Endodermal cell (in vitro differentiated cells): ENCODE measurements around the gene GMPPB. TPM values are rescaled to one million over a fixed set of nuclear protein-coding genes. Genes with fewer than 3 reads are reported as not detected.

ENCODE experiments used
- DNase-seq: peaks from one replicate; pipeline ENCODE4 v3.0.0-alpha.2; 2017
- H3K27ac ChIP-seq: 2 replicates; pipeline ENCODE4 v1.5.1; 2013; ENCODE audit warnings: mild to moderate bottlenecking, low read depth, low read length, moderate library complexity
- H3K27me3 ChIP-seq: 2 replicates; pipeline ENCODE4 v1.6.1; 2013; ENCODE audit warnings: mild to moderate bottlenecking, low read length, moderate library complexity; ENCODE audit not compliant: insufficient read depth, control insufficient read depth, poor library complexity, severe bottlenecking
- H3K36me3 ChIP-seq: 2 replicates; pipeline ENCODE4 v1.7.0; 2013; ENCODE audit warnings: mild to moderate bottlenecking, low read length, moderate library complexity; ENCODE audit not compliant: control insufficient read depth, insufficient read depth
- H3K4me1 ChIP-seq: one replicate; pipeline ENCODE4 v1.7.0; 2013; ENCODE audit warnings: low read length; ENCODE audit not compliant: control insufficient read depth, insufficient read depth
- H3K4me3 ChIP-seq: 2 replicates; pipeline ENCODE4 v1.5.1; 2013; ENCODE audit warnings: mild to moderate bottlenecking, low read length, moderate library complexity
- H3K9ac ChIP-seq: 2 replicates; pipeline ENCODE4 v1.6.1; 2013; ENCODE audit warnings: mild to moderate bottlenecking, low read length, moderate library complexity; ENCODE audit not compliant: poor library complexity, severe bottlenecking; ENCODE audit errors: extremely low read depth
- H3K9me3 ChIP-seq: 2 replicates; pipeline ENCODE4 v1.6.1; 2013; ENCODE audit warnings: mild to moderate bottlenecking, low read length, moderate library complexity; ENCODE audit not compliant: control insufficient read depth
- H3K27ac Mint-ChIP-seq: 2 replicates; pipeline ENCODE4 v1.8.0; 2020; ENCODE audit warnings: mixed read lengths
- H3K27me3 Mint-ChIP-seq: 2 replicates; pipeline ENCODE4 v1.8.0; 2021; ENCODE audit warnings: mild to moderate bottlenecking, mixed read lengths; ENCODE audit not compliant: insufficient read depth
- H3K36me3 Mint-ChIP-seq: 2 replicates; pipeline ENCODE4 v1.8.0; 2020; ENCODE audit warnings: low read depth, mixed read lengths
- H3K4me1 Mint-ChIP-seq: 2 replicates; pipeline ENCODE4 v1.8.0; 2020; ENCODE audit warnings: mixed read lengths
- H3K4me3 Mint-ChIP-seq: 2 replicates; pipeline ENCODE4 v1.8.0; 2020; ENCODE audit warnings: mild to moderate bottlenecking, moderate library complexity, mixed read lengths
- H3K9me3 Mint-ChIP-seq: 2 replicates; pipeline ENCODE4 v1.8.0; 2020; ENCODE audit warnings: mild to moderate bottlenecking, mixed read lengths
- WGBS, 2 experiments: methylation state at CpG; one replicate each; pipeline versions ENCODE4 v1.1.5 to v1.1.7; 2013; ENCODE audit warnings: missing lambda C conversion rate in 2 of 2, mixed read lengths in 1 of 2; ENCODE audit not compliant: insufficient coverage in 1 of 2, insufficient read length in 1 of 2; 5-methylcytosine and 5-hydroxymethylcytosine counted together
- total RNA-seq, 2 donors: library from RNA; stranded (reverse); fragmentation: NEBNext Ultra II Directional in 1 of 2; extraction: Animal tissue kit (Norgen Biotek cat#: 25700) in 1 of 2; gene quantifications; 2 replicates in 1 of 2; 3 replicates in 1 of 2; pipeline ENCODE4 v1.2.1, GENCODE V29; 2021
- TF ChIP-seq, protein P1 (sequence below): fragments of 200-600 bp; sonication (generic); conservative IDR thresholded peaks from 2 replicates; pipeline ENCODE4 v1.5.0; 2021; ENCODE audit warnings: antibody characterized with exemption, mild to moderate bottlenecking

The GMPPB gene
- total RNA-seq, 2 donors from 2014 or later: 35.5 to 38.2 TPM

GRCh38 chr3:49683162-49683561, 40.6 kb downstream of the GMPPB start:
- Histone ChIP-seq H3K9me3 (no peaks in the 10 kb centered on the region), H3K9ac (no peak overlapping the region), H3K4me1 (no peaks in the 10 kb centered on the region), H3K36me3 (peaks cover 56% of the 10 kb centered on the region), H3K27me3 (no peaks in the 10 kb centered on the region), H3K4me3 (no peak overlapping the region), H3K27ac (no peak overlapping the region)
- H3K4me1 Mint-ChIP-seq: peaks cover 5% of the 10 kb centered on the region
- TF ChIP-seq, protein P1, sequence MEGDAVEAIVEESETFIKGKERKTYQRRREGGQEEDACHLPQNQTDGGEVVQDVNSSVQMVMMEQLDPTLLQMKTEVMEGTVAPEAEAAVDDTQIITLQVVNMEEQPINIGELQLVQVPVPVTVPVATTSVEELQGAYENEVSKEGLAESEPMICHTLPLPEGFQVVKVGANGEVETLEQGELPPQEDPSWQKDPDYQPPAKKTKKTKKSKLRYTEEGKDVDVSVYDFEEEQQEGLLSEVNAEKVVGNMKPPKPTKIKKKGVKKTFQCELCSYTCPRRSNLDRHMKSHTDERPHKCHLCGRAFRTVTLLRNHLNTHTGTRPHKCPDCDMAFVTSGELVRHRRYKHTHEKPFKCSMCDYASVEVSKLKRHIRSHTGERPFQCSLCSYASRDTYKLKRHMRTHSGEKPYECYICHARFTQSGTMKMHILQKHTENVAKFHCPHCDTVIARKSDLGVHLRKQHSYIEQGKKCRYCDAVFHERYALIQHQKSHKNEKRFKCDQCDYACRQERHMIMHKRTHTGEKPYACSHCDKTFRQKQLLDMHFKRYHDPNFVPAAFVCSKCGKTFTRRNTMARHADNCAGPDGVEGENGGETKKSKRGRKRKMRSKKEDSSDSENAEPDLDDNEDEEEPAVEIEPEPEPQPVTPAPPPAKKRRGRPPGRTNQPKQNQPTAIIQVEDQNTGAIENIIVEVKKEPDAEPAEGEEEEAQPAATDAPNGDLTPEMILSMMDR: no peak
- no peaks in the 10 kb centered on the region for H3K27me3 Mint-ChIP-seq
- H3K27ac Mint-ChIP-seq: no peak overlapping the region
- peaks cover 38% of the 10 kb centered on the region for H3K36me3 Mint-ChIP-seq
- no peak overlapping the region for H3K4me3 Mint-ChIP-seq
- no peak for DNase-seq
- 83 to 95% methylated on average over 2 to 6 of the region's 6 CpGs for WGBS, 2 experiments
- H3K9me3 Mint-ChIP-seq: no peaks in the 10 kb centered on the region

- no peaks in the 10 kb centered on the region for H3K27me3 ChIP-seq
- WGBS, 2 experiments: 88 to 96% methylated on average over 4 of the region's 4 CpGs
- H3K36me3 ChIP-seq: peaks cover 72% of the 10 kb centered on the region
- Mint-ChIP-seq H3K27ac (no peak overlapping the region), H3K27me3 (no peaks in the 10 kb centered on the region), H3K4me3 (no peak overlapping the region), H3K9me3 (no peaks in the 10 kb centered on the region), H3K4me1 (no peaks in the 10 kb centered on the region), H3K36me3 (peaks cover 51% of the 10 kb centered on the region)
- DNase-seq: no peak
- H3K4me1 ChIP-seq: no peaks in the 10 kb centered on the region
- no peak overlapping the region for H3K4me3 ChIP-seq
- no peaks in the 10 kb centered on the region for H3K9me3 ChIP-seq
- H3K9ac ChIP-seq: no peak overlapping the region
- no peak overlapping the region for H3K27ac ChIP-seq
- TF ChIP-seq, protein P1: no peak
These were observed 42.2 kb downstream of the GMPPB start for GRCh38 chr3:49681543-49681942.

- Mint-ChIP-seq H3K27me3 (no peaks in the 10 kb centered on the region), H3K27ac (no peak overlapping the region), H3K36me3 (peaks cover 53% of the 10 kb centered on the region), H3K4me3 (no peak overlapping the region), H3K4me1 (no peaks in the 10 kb centered on the region), H3K9me3 (no peaks in the 10 kb centered on the region)
- 100% methylated on average over 1 to 2 of the region's 2 CpGs for WGBS, 2 experiments
- H3K9me3 ChIP-seq: no peaks in the 10 kb centered on the region
- H3K4me3 ChIP-seq: no peak overlapping the region
- H3K27ac ChIP-seq: no peak overlapping the region
- TF ChIP-seq, protein P1: no peak
- no peaks in the 10 kb centered on the region for H3K4me1 ChIP-seq
- no peak overlapping the region for H3K9ac ChIP-seq
- H3K36me3 ChIP-seq: peaks cover 76% of the 10 kb centered on the region
- DNase-seq: no peak
- H3K27me3 ChIP-seq: no peaks in the 10 kb centered on the region
These were observed 42.6 kb downstream of the GMPPB start for GRCh38 chr3:49681232-49681522.
